ENCODE measurements around the gene EML1. TPM values are rescaled to one million over a fixed set of nuclear protein-coding genes. Genes with fewer than 3 reads are reported as not detected.

The EML1 gene
- total RNA-seq, 1 donor from 2014 or later: 0.98 TPM

DNA sequence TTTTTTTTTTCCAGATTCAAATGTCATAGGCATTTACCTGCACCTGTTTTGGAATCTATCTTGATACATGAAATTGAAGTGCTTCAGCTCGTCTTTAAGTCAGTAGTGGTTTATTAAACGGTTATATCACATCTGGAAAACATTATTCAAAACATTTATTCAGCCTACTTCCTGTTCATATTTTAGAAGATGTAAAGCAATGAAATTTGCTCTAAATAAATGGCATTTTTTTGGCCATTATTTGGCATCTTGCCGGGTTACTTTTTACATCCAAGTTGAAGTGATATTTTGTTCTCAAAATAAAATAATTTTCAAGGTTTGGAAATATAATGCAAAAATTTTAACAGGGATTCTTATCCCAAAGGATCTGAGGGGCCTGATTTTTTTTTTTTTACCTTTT lies 103.1 kb downstream of the EML1 start:
- Mint-ChIP-seq H3K4me1 (no peaks in the 10 kb centered on the region), H3K36me3 (ENCODE audit: low read depth) (no peaks in the 10 kb centered on the region), H3K27me3 (peaks cover 8% of the 10 kb centered on the region), H3K27ac (no peak overlapping the region), H3K4me3 (no peak overlapping the region), H3K9me3 (no peaks in the 10 kb centered on the region)
- intact Hi-C loops (cut with micrococcal nuclease): no loop called here
- DNase-seq: no peak

DNA sequence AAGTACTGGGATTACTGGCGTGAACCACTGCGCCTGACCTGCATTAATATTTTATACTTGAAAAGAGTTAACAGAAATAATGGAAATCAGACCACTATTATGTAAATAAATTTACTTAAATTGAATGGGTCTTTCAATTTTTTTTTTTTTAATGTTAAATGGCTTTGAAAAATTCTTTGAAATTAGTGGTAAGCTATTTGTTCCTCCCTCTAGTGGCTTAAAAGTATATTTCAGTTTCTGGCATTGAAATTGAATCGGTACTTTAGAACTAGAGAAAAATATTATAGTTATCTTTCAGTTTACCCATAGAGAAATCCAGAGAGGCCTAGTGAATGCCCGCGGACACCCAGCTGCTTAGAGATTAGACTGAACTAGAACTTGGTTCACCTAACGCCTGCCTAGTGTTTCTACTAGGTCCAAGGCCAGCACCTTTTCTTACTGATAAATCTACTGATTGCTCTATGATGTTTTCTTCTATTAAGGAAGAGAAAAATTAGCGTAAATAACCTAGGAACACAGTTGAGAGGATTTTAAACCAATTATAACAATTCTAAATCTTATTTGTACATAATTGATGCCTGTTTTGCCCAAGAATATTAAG lies 106.5 kb downstream of the EML1 start:
- Mint-ChIP-seq H3K4me1 (no peaks in the 10 kb centered on the region), H3K9me3 (peaks cover 4% of the 10 kb centered on the region), H3K4me3 (no peak overlapping the region), H3K27me3 (peaks cover 5% of the 10 kb centered on the region), H3K27ac (no peak overlapping the region), H3K36me3 (ENCODE audit: low read depth) (no peaks in the 10 kb centered on the region)
- DNase-seq: no peak
- intact Hi-C loops (cut with micrococcal nuclease): no loop called here

DNA sequence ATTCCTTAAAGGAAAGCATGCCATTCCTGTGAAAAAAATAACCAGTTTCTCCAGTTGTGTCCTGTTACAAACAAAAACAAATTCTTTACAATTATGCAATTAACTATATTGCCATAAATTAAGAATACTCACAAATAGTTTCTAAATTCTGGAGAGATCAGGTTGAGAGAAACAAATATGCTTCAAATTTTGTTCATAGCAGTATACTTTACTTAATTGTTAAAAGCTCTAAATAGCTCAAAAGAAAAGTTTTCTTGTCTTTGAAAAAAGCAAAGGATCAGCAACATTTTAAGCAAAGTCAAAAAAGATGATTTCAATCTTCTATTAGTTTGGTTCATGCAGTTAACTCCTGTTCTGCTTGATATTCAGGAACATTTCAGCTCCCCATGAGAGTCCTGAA lies 109.7 kb downstream of the EML1 start:
- no peak for DNase-seq
- H3K27ac Mint-ChIP-seq: no peak overlapping the region
- no peaks in the 10 kb centered on the region for H3K27me3 Mint-ChIP-seq
- no peak overlapping the region for H3K4me3 Mint-ChIP-seq
- peaks cover 8% of the 10 kb centered on the region for H3K9me3 Mint-ChIP-seq
- intact Hi-C loops (cut with micrococcal nuclease): no loop called here
- H3K36me3 Mint-ChIP-seq (ENCODE audit: low read depth): no peaks in the 10 kb centered on the region
- no peaks in the 10 kb centered on the region for H3K4me1 Mint-ChIP-seq

DNA sequence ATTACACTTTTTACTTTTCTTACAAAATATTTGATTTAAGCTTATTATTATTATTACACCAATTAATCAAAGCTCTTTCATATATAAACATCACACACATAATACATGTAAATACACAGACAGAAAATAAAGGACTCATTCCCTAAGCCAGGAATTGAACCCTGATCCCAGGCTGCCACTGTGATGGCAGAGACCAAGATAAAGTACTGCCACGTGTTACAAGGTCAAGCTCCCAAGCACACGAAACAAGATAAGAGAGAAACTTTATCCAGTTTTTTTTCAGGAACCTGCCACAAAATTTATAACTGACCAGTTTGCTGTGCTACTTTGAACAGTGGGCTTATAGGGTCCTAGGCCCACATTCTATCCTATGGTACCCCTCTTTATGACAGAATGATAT lies 111.3 kb downstream of the EML1 start:
- no peak for DNase-seq
- peaks cover 8% of the 10 kb centered on the region for H3K9me3 Mint-ChIP-seq
- no peak overlapping the region for H3K4me3 Mint-ChIP-seq
- no peaks in the 10 kb centered on the region for H3K36me3 Mint-ChIP-seq (ENCODE audit: low read depth)
- intact Hi-C loops (cut with micrococcal nuclease): no loop called here
- H3K27me3 Mint-ChIP-seq: no peaks in the 10 kb centered on the region
- H3K4me1 Mint-ChIP-seq: no peaks in the 10 kb centered on the region
- no peak overlapping the region for H3K27ac Mint-ChIP-seq

GRCh38 chr14:99905121-99905520 lies 111.9 kb downstream of the EML1 start:
- Mint-ChIP-seq H3K4me1 (no peaks in the 10 kb centered on the region), H3K9me3 (peaks cover 8% of the 10 kb centered on the region), H3K4me3 (no peak overlapping the region), H3K36me3 (ENCODE audit: low read depth) (no peaks in the 10 kb centered on the region), H3K27me3 (no peaks in the 10 kb centered on the region), H3K27ac (no peak overlapping the region)
- intact Hi-C loops (cut with micrococcal nuclease): no loop called here
- no peak for DNase-seq

DNA sequence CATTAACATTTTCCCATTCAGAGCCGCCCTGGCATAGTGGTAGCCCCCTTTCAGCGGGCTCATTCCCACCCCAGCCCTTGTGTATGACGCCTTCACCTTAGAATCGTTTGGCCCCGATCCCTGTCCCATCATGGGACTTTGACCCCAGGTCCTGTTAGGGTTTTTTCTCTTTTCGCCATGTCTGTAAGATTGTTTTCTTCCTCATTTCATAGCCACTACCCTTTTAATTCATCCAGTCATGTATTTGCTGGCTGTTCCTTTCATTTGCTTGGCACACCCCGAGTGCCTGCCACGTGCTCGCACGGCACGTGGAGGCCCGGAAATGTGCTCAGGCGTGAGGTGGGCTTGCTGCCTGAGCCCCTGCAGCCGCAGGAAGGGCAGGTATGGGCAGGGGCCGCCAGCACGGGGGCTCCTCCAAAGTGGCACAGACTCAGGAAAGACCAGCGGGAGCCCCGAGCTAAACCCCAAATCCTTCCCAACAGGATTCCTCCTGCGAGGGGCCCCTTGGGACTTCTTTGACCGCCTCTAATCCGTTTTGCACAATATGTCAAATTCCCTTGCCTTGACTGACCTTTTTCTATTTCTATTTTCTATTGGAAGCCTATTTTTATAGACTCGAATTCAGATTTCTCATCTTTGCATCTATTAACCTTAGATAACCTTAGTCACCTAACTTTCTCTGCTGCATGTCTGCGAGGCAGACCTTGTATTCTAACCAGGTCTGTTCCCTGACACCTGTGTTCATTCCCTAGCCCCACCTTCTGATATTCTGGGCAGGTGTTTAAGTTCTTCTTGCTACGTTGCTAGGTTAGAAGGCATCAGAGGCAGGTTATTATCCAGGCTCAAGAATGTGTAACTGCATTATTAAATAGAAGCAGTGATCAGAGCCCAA lies 114.8 kb downstream of the EML1 start:
- Mint-ChIP-seq H3K9me3 (peaks cover 4% of the 10 kb centered on the region), H3K36me3 (ENCODE audit: low read depth) (no peaks in the 10 kb centered on the region), H3K4me3 (no peak overlapping the region), H3K27me3 (peaks cover 7% of the 10 kb centered on the region), H3K27ac (no peak overlapping the region), H3K4me1 (no peaks in the 10 kb centered on the region)
- no peak for DNase-seq
- intact Hi-C loops (cut with micrococcal nuclease): no loop called here

- Mint-ChIP-seq H3K36me3 (ENCODE audit: low read depth) (no peaks in the 10 kb centered on the region), H3K4me1 (no peaks in the 10 kb centered on the region), H3K4me3 (no peak overlapping the region), H3K27me3 (peaks cover 7% of the 10 kb centered on the region), H3K9me3 (peaks cover 4% of the 10 kb centered on the region), H3K27ac (no peak overlapping the region)
- DNase-seq: no peak
- intact Hi-C loops (cut with micrococcal nuclease): no loop called here
Observed at GRCh38 chr14:99908653-99909250, 115.5 kb downstream of the EML1 start.

DNA sequence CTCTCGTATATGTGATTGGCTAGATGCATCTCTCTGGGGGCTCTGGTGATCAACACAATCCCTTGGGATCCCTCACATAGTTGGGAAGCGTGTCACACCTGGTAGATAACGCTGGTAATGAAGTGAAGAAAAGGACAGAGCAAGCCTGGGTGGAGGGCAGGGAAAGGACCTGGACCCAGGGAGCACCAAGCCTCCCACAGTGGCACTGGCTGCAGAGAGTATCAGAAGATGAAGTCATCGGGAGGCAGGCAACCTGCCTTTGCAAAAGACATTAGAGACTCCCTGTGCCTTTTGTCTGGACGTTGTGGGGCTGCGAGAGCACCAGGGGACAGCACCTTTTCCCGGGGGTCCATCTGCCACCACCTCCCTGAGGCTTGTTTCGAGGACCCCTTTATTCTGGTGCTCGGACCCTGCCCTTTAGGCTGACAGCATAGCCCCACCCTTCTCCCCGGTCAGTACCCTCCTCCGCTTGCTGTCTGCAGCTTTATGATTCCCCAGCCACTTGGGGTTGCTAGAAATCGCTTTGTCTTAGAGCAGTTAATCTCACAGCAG lies 116.4 kb downstream of the EML1 start:
- Mint-ChIP-seq H3K27ac (no peak overlapping the region), H3K27me3 (peaks cover 7% of the 10 kb centered on the region), H3K9me3 (peaks cover 4% of the 10 kb centered on the region), H3K36me3 (ENCODE audit: low read depth) (no peaks in the 10 kb centered on the region), H3K4me1 (no peaks in the 10 kb centered on the region), H3K4me3 (no peak overlapping the region)
- intact Hi-C loops (cut with micrococcal nuclease): no loop called here
- no peak for DNase-seq

GRCh38 chr14:99910337-99911309 lies 117.4 kb downstream of the EML1 start:
- H3K27ac Mint-ChIP-seq: no peak overlapping the region
- peaks cover 4% of the 10 kb centered on the region for H3K9me3 Mint-ChIP-seq
- no peak for DNase-seq
- peaks cover 8% of the 10 kb centered on the region for H3K27me3 Mint-ChIP-seq
- no peaks in the 10 kb centered on the region for H3K36me3 Mint-ChIP-seq (ENCODE audit: low read depth)
- intact Hi-C loops (cut with micrococcal nuclease): no loop called here
- no peak overlapping the region for H3K4me3 Mint-ChIP-seq
- no peaks in the 10 kb centered on the region for H3K4me1 Mint-ChIP-seq

- no peak overlapping the region for H3K27ac Mint-ChIP-seq
- no peaks in the 10 kb centered on the region for H3K4me1 Mint-ChIP-seq
- H3K27me3 Mint-ChIP-seq: peaks cover 16% of the 10 kb centered on the region
- intact Hi-C loops (cut with micrococcal nuclease): no loop called here
- H3K4me3 Mint-ChIP-seq: no peak overlapping the region
- no peaks in the 10 kb centered on the region for H3K9me3 Mint-ChIP-seq
- no peaks in the 10 kb centered on the region for H3K36me3 Mint-ChIP-seq (ENCODE audit: low read depth)
- no peak for DNase-seq
Observed at GRCh38 chr14:99915305-99916090, 122.3 kb downstream of the EML1 start.

- DNase-seq: no peak
- peaks cover 16% of the 10 kb centered on the region for H3K27me3 Mint-ChIP-seq
- no peak overlapping the region for H3K27ac Mint-ChIP-seq
- no peak overlapping the region for H3K4me3 Mint-ChIP-seq
- H3K9me3 Mint-ChIP-seq: no peaks in the 10 kb centered on the region
- no peaks in the 10 kb centered on the region for H3K4me1 Mint-ChIP-seq
- intact Hi-C loops (cut with micrococcal nuclease): no loop called here
- H3K36me3 Mint-ChIP-seq (ENCODE audit: low read depth): no peaks in the 10 kb centered on the region
Observed at GRCh38 chr14:99916091-99916383, 122.8 kb downstream of the EML1 start.

GRCh38 chr14:99918781-99919180 lies 125.6 kb downstream of the EML1 start:
- Mint-ChIP-seq H3K27ac (no peak overlapping the region), H3K4me3 (no peak overlapping the region), H3K4me1 (no peaks in the 10 kb centered on the region), H3K27me3 (peaks cover 9% of the 10 kb centered on the region), H3K36me3 (ENCODE audit: low read depth) (no peaks in the 10 kb centered on the region), H3K9me3 (no peaks in the 10 kb centered on the region)
- no peak for DNase-seq
- intact Hi-C loops (cut with micrococcal nuclease): no loop called here

DNA sequence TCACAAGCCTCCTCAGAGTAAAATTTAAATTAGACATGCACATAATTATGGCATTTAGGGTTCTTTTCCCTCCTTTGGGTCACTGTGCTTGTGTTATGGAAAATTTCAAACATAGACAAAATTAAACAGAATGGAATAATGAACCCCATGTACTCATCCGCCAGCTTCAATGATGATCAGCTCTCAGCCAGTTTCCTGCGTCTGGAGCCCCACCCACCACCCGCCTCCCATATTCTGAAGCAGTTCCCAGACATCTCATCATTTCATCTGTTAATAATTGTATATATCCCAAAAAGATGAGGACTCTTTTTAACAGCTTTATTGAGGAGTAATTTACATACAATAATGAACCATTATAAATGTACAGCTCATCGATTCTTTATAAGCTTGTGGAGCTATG lies 128.2 kb downstream of the EML1 start:
- DNase-seq: no peak
- no peak overlapping the region for H3K4me3 Mint-ChIP-seq
- intact Hi-C loops (cut with micrococcal nuclease): no loop called here
- H3K27me3 Mint-ChIP-seq: peaks cover 8% of the 10 kb centered on the region
- H3K36me3 Mint-ChIP-seq (ENCODE audit: low read depth): no peaks in the 10 kb centered on the region
- no peak overlapping the region for H3K27ac Mint-ChIP-seq
- H3K9me3 Mint-ChIP-seq: no peaks in the 10 kb centered on the region
- H3K4me1 Mint-ChIP-seq: no peaks in the 10 kb centered on the region
